GM19043 (cell line): ENCODE results near the gene MTMR3.

Experiments
- ATAC-seq: cut with Tn5 transposase; IDR thresholded peaks from one replicate; pipeline ENCODE4 v1.9.1; 2021; ENCODE audit warnings: low read depth; ENCODE audit not compliant: unreplicated experiment

The MTMR3 gene

DNA sequence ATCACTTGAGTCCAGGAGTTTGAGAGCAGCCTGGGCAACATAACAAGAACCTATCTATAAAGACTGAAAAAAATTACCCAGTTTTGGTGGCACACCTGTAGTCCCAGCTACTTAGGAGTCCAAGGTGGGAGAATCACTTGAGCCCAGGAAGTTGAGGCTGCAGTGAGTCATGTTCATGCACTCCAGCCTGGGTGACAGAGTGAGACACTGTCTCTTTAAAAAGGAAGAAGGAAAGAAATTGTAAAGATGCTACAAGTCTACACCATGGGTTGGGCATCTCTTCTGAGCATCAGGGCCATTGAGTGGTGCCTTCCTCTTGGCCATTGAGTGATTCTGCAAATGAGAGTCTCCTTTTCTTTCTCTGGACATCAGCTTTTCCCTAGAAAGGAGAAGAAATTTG lies 15.7 kb upstream of the MTMR3 start:
- no peak for ATAC-seq

DNA sequence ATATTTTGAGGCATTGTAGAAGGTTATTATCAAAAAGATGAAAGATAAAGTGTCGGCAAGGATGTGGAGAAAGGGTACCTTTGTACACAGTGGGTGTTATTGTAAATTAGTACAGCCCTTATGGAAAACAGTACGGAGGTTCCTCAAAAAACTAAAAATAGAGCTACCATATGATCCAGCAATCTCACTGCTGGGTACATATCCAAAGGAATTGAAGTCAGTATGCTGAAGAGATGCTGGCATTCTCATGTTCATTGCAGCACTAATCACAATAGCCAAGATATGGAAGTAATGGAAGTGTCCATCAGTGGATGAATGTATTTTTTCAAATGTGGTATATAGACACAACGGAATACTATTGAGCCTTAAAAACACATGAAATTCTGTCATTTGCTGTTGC lies 15.1 kb upstream of the MTMR3 start:
- ATAC-seq = no peak

DNA sequence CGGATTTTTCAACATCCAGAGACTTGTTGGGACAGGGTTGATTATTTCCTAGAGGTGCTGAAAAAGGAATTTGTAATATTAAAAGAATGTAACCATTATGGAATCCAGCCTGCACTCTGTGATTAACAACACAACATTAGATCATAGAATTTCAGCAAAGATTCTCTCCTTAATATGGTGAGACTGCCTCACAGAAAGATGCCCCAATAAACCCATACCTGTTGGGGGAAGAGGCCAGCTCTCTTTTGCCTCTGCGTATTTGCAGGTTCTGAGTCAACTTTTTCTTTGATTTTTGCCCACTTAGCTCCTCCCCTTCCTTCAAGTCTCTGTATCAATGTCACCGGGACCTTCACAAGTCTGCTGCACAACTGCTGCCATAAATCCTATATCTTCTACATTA lies 12.4 kb upstream of the MTMR3 start:
- ATAC-seq = no peak

DNA sequence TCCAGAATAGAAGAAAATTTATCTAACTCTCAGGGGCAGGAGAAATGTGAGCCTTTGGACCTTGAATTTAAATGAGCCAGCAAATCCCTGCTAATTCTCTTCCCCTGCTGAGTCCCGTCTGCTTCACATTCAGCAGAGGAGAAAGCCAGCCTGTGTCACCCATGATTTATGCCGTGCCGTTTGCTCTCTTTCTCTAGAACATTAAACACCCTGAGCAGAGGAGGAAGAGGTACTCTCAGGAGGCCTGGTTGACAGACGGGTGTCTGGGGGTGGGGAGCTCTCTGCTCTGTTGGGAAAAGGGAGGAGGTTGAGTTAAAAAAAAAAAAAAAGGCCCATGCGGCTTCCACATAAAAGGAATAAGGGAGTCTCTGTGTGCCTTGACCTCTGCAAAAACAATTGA lies 11.3 kb upstream of the MTMR3 start:
- no peak for ATAC-seq

DNA sequence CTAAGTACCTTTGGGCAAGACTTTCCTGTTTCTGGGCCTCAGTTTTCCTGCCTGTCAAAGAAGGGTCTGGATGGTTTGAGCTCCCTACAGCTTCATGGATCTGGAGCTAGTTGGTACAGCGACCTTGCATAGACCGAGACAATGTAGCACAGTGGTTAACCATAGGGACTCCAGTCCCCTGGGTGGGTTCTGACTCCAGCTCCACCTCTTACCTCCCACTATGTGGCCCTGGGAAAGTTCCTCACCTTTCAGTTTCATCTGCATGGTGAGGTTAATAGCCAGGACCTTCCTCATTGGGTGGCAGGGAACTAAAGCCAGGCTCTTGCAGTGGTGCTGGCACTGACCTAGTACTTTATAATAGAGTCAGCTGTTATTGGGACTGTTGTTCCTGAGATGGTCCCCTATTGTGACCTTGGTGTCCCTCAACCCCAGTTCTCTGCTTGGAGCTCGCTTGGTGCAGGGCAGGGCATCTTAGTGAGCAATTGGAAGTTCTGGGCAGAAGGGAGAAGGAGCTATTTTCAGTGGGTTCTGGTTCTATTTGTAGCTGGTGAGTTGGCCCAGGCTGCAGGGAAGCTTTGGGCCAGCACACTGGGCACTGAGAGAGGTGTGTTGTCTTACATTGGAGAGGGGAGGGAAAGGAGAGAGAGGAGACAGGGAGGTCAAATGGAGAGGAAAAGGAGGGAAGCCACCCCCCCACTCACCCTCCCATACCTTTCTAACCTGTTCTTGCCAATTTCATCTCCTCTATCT lies 10.7 kb upstream of the MTMR3 start:
- no peak for ATAC-seq

DNA sequence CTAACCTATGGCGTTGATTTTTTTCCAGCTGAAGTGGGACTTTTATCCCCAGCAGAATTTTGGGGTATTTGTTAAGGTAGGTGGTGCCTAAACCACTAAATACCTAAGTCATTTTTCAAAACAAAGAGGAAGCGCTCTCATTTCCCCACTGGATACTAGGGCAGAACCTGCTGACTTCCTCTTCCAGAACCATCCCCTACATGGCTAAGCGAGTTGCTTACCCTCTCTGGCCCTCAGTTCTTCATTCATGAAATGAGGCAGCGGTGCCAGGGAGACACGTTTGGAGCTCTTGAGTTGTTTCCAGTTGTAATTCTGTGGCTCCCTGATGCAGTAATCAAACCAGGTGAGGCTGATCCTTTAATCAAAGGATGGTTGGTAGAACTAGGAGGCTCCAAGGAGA lies 10.0 kb upstream of the MTMR3 start:
- no peak for ATAC-seq

DNA sequence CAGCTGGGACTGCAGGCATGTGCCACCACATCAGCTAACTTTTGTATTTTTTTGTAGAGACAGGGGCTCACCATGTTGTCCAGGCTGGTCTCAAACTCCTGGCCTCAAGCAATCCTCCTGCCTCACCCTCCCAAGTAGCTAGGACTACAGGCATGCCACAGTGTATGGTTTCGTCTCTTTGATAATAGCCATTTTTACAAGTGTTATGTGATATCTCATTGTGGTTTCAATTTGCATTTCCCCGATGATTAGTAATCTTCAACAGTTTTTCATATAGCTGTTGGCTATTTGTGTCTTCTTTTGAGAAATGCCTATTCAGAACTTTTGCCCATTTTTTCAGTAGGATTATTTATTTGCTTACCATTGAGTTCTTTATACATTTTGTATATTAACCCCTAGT lies 9.0 kb upstream of the MTMR3 start:
- no peak for ATAC-seq

DNA sequence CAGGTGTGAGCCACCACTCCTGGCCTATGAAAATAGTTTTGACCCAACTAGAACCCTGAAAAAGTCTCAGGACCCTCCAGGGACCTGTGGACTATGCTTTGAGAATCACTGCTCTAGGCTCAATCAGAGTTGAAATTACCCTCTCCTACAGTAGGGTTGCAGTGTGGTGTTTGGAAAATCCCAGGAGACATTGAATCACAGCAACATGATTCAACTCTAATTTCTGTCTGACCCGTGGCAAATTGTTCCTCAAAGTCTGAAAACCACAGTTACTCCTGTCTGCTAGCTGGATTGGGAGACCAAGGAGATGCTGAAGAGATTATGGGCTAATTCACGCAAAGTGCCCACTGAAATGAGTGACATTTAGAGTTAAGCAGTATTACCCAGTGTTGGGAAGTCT lies 5.4 kb upstream of the MTMR3 start:
- ATAC-seq = no peak

DNA sequence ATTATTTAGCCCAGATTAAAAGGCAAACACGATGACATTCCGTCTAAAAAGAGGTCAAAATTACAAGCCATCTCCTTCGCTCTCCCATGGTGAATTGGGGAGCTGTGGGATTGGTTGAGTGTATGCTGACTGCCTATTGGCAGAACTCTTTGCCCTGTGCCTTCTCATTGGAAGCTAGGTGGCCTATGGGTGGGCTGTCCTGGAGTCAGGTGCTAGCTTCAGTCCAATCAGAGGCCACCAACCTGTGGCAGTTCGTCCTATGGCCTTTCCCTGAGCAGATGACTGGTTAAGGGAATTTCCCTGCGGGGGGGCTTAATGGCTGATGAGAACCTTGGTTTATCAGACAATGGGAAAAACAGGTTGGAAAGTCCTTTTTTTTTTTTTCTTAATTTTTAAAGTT lies 3.2 kb upstream of the MTMR3 start:
- ATAC-seq = no peak

DNA sequence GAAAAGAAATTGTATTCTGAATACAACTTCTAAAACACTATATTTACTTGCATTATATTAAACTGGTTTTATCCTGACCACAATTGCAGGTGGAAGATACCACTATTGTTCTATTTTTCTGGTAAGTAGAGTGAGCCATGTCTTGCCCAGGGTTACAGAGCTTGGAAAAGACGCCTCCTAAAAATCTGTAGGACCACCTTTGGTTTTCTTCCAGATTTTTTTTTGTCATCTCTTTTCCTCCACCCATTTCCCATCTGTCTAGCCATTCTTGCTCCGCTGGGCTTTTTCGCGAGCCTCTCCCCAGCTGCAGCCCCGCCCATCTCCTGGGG lies 294 bp upstream of the MTMR3 start:
- ATAC-seq = no peak

DNA sequence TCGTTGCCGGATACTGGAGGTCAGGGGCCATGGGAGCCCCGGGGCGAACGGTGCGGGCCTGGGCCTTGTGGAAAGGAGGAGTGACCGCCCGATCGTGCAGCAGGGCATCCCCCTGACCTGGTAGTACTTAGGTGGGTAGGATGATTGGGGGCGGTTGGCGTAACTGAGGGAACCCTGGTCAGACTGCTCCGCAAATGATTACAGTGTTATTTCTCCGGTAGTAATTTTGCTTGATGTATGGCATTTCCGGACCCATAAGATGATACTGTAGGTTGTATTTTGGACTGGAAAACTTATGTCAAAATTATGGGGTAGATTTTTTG lies 762 bp downstream of the MTMR3 start:
- ATAC-seq = no peak

DNA sequence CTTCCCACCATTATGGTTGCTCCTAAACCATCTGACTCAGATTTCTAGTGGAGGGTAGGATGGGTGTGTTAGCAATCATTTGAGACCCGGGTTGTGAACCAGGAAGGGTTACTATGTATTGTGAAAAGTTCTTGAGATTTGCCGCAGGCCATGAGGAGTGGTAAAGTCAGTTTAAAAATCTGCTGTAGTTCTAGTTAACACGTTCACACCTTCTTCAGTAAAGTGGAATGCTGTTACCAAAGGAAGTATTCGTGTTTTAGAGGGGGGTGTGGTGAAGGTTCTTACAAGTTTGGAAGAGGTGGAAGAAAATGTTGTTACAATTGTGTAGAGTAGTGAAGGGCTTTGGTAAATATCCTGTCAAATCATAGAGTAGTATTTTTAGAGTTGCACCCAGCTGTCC lies 2.6 kb downstream of the MTMR3 start:
- no peak for ATAC-seq

DNA sequence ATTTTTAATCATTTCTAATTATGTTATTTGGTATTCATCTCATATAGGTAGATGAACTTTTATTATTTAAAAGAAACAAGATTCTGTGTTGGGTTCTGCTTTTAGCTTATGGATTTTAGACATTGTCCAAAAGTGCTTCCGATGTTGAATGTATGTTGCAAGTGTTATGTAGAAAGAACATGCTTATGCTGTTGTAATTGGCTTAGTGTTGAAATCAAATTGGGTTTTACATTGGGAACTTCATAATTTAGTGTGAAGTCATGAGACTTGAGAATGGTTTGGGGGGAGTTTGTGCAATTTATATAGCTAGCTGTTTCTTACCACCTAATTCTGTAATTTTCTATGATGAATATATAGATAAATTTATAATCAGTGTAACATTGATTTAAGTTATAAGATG lies 3.6 kb downstream of the MTMR3 start:
- no peak for ATAC-seq

DNA sequence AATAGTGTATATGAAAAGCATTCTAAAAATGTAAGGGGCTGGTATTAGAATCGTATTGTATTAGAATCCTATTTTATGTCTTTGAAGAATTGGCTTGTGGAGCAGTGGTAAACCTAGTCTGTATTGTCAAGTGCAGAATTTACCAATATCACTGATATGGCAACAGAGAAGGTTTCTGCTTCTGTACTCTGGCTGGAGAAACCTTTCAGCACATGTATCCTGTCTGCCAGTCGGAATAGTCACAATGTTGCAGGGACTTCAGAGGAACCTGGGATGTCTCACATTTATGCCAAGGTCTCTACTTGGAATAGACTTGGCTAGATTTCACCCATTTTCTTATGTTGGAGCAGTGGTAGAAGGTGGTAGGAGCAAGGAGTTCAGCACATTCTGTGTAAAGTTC lies 4.4 kb downstream of the MTMR3 start:
- no peak for ATAC-seq

DNA sequence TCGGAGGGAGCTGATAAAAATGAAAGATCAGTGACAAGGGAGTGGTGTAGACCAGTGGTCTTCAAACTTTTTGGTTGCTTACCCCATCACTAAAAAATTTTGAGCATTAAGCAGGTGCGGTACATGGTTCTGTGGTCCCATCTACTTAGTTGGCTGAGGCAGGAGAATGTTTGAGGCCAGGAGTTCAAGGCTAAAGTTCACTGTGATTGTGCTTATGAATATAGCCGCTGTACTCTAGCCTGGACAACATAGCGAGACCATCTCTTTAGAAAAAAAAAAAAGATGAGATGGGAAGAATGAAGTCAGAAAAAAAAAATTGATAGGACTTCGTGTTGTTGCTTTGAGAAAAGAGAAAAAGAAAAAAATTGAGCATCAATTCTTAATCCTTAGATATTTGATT lies 7.8 kb downstream of the MTMR3 start:
- ATAC-seq = no peak

DNA sequence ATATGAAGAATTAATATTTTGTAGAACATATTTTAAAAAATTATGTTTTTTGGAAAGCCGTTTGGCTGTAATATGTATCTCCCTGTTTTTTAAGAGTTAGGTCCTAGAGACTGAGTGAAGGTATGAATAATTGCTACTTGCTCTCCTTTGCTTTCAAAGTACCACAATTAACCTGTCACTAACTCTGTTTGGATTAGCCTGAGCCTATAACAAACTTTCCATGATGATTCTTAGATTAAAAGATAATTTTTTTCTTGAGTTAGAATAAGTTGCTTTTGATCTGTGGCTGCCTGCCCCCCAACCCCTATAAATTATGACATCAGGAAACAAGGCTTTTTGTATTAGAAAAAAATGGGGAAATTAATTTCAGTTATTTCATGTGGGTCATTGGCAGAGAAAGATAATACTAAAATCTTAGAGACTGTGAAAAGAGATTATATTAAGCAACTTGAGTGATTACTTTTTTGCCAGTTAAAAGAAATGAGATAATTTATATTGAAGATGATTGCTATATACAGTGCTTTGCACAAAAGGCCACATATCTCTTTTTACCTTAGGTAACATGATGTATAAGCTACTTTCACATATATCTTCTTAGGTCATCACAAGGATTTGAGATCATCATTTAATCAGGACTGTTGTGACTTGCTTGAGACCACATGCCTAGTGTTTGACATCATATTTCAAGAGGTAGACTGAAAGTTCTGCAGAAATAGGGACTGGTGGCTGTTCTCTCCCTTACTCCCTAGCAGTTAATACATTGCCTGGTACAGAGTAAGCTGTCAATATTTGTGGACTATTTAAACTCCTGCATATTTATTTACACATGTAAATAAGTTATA lies 9.6 kb downstream of the MTMR3 start:
- no peak for ATAC-seq

DNA sequence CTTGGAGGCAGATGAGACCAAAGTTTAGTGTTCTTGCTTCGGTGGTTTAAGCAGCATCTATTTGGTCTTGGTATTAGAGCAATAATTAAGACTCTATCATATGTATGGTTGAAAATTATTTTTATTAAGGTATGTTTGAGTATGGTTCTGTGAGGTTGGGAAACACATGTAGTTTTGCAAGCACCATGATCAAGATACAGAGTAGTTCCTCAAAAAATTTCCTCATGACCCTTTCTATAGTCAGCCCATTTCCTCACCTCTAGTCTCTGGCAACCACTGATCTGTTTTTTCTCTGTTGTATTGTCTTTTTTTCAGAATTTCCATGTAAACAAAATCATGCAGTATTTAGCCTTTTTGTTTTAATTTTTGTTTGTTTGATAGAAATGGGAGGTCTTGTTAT lies 18.4 kb downstream of the MTMR3 start:
- ATAC-seq = no peak

DNA sequence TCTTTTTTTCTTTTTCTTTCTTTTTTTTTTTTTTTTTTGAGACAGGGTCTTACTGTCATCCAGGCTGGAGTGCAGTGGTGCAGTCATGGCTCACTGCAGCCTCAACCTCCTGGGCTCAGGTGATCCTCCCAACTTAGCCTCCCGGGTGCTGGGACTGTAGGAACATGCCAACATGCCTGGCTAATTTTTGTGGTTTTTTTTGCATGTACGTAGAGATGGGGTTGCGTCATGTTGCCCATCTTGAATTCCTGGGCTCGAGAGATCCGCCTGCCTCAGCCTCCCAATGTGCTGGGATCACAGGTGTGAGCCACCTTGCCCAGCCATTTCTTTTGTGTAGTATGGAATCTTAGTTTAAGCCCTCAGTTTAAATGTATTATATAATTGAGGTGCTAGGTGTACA lies 20.4 kb downstream of the MTMR3 start:
- no peak for ATAC-seq

DNA sequence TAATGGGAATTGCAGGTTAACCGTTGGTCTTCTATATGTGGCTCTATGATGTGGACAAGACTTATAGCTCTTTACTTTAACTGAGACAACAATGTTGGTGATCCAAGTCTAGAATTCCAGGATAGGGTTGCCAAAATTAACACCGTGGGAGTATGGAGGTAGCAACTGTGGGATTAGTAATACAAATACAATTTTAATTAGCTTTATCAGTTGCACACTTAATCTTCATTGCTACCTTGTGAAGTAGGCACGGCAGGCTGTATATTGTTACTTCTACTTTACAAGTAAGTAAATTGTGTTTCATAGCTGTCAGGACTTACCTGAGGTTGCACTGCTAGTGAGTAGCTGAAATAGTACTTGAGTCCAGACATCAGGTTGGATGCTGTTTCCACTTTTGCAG lies 21.0 kb downstream of the MTMR3 start:
- ATAC-seq = no peak

DNA sequence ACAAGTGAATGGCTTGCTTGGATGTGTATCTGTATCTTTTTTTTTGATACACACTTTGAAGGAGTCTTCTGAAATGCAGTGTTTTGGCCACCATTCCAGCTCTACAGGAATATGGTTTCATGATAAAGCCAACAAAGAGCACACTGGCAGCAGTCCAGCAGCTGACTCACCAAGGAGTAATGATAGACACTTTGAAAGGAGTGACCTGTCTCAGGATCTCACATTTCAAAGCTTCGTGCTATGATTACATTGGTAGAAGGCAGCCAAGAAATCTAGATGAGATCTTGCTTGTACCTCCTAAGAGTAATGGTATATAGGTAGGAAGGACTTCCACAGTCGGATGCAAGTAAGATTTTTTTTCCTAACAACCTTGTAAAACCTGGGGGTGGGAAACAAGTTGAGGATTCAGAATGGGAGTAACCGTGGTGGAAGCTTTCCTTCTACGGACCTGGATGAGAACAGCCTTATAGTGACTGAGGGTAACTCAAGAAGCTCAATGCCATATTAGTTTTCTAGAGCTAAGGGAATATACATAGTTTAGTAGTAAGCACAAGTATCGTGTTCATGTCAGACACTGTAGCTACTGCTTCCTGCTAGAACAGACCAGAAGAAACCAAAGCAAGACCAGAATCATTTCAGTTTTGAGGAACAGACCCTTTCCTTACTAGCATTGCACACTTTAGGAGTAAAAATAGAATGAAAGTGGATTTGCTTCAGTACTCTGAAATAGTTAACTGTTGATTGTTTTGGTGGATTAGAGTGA lies 25.0 kb downstream of the MTMR3 start:
- ATAC-seq = no peak

DNA sequence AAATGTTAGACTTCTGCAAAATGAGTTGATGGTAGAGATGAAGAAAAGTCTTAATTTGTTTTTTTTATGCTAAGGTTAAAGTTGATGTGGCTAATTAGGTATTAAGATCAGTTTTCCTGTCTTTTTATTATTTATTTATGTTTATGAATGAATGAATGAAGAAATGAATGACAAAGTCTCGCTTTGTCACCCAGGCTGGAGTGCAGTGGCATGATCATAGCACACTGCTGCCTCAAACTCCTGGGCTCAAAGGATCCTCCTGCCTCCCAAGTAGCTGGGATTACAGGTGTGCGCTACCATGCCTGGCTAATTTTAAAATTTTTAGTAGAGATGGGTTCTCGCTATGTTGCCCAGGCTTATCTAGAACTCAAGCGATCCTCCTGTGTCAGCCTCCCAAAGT lies 29.2 kb downstream of the MTMR3 start:
- no peak for ATAC-seq
